GM12892 (cell line): Measurements from ENCODE around the gene SORBS1.

Source experiments
- POLR2A ChIP-seq: IDR thresholded peaks from 2 replicates; pipeline ENCODE4 v1.6.1; 2011; ENCODE audit warnings: low read depth, low read length, control low read depth
- POLR2AphosphoS5 ChIP-seq: IDR thresholded peaks from 2 replicates; pipeline ENCODE4 v1.6.1; 2011; ENCODE audit warnings: low read depth, low read length, control low read depth

GRCh38 chr10:95407546-95407945 lies 153.6 kb downstream of the SORBS1 start:
- TF ChIP-seq POLR2AphosphoS5 (no peak), POLR2A (no peak)
